Ascending aorta (tissue), 2 donors: ENCODE measurements around the gene MC2R. TPM values are rescaled to one million over a fixed set of nuclear protein-coding genes. Genes with fewer than 3 reads are reported as not detected.

Experiments
- DNase-seq, 2 donors: peaks; one replicate each; pipeline ENCODE4 v3.0.0-alpha.2; 2019; ENCODE audit warnings: low spot score in 2 of 2
- H3K27ac ChIP-seq, 2 donors: fragments of 200-600 bp; sonication (generic); one replicate each; pipeline ENCODE4 v1.5.1; 2016 to 2017; ENCODE audit warnings: mild to moderate bottlenecking in 1 of 2
- H3K27me3 ChIP-seq: fragments of 200-600 bp; sonication (generic); one replicate; pipeline ENCODE4 v1.5.1; 2017
- H3K36me3 ChIP-seq, 2 donors: fragments of 200-600 bp; sonication (generic); one replicate each; pipeline ENCODE4 v1.5.1; 2016
- H3K4me1 ChIP-seq, 2 donors: fragments of 200-600 bp; sonication (generic); one replicate each; pipeline ENCODE4 v1.5.1; 2016 to 2017; ENCODE audit warnings: mild to moderate bottlenecking in 1 of 2
- H3K4me3 ChIP-seq, 2 donors: fragments of 200-600 bp; sonication (generic); one replicate each; pipeline ENCODE4 v1.5.1; 2016 to 2017; ENCODE audit warnings: mild to moderate bottlenecking in 1 of 2
- H3K9me3 ChIP-seq, 2 donors: fragments of 200-600 bp; sonication (generic); one replicate each; pipeline ENCODE4 v1.5.1; 2016
- CTCF ChIP-seq, 3 experiments: fragments of 200-600 bp in 2 of 3; fragments of 450-650 bp in 1 of 3; sonication (generic) in 2 of 3; IDR thresholded peaks; one replicate each; pipeline ENCODE4 v1.5.1; 2016 to 2019; ENCODE audit warnings: antibody characterized with exemption in 3 of 3, mild to moderate bottlenecking in 1 of 3, moderate library complexity in 1 of 3
- intact Hi-C: fragments of 100-400 bp; cut with DNase I; formaldehyde crosslinking; loops from one replicate; pipeline ENCODE4 v1.15.1; 2023
- total RNA-seq: library from RNA; depleted of rRNA; stranded (reverse); fragments of >200 nt; gene quantifications from one replicate; pipeline ENCODE4 v1.1.0, GENCODE V29; 2016

MC2R gene
- total RNA-seq, 1 donor from 2014 or later = not detected

GRCh38 chr18:13885009-13885408 lies 30.3 kb downstream of the MC2R start:
- intact Hi-C loops = no loop called here
- no peaks in the 10 kb centered on the region for H3K36me3 ChIP-seq
- no peak for TF ChIP-seq CTCF (IDR thresholded peaks at IDR 0.05)
- H3K4me3 ChIP-seq = no peak overlapping the region
- no peaks in the 10 kb centered on the region for H3K27me3 ChIP-seq
- no peaks in the 10 kb centered on the region for H3K4me1 ChIP-seq
- no peaks in the 10 kb centered on the region for H3K9me3 ChIP-seq
- DNase-seq = no peak
- H3K27ac ChIP-seq = no peak overlapping the region

GRCh38 chr18:13879937-13880336 lies 35.4 kb downstream of the MC2R start:
- H3K27ac ChIP-seq = no peak overlapping the region
- no peaks in the 10 kb centered on the region for H3K27me3 ChIP-seq
- no peaks in the 10 kb centered on the region for H3K4me1 ChIP-seq
- no peak for TF ChIP-seq CTCF (IDR thresholded peaks at IDR 0.05)
- H3K4me3 ChIP-seq = no peak overlapping the region
- no peaks in the 10 kb centered on the region for H3K9me3 ChIP-seq
- no peak for DNase-seq
- H3K36me3 ChIP-seq = no peaks in the 10 kb centered on the region
- intact Hi-C loops = loop anchor here (10.0 kb wide), 1 partner anchor 45 kb away; no protein-coding TSS in a partner anchor

GRCh38 chr18:13879492-13879891 lies 35.8 kb downstream of the MC2R start:
- H3K4me3 ChIP-seq = no peak overlapping the region
- TF ChIP-seq CTCF (IDR thresholded peaks at IDR 0.05) = no peak
- intact Hi-C loops = loop anchor here (10.0 kb wide), 1 partner anchor 45 kb away; no protein-coding TSS in a partner anchor

GRCh38 chr18:13878857-13879256 lies 36.5 kb downstream of the MC2R start:
- no peak for TF ChIP-seq CTCF (IDR thresholded peaks at IDR 0.05)
- Histone ChIP-seq H3K4me1 (no peaks in the 10 kb centered on the region), H3K4me3 (no peak overlapping the region), H3K9me3 (no peaks in the 10 kb centered on the region), H3K27me3 (no peaks in the 10 kb centered on the region), H3K36me3 (no peaks in the 10 kb centered on the region), H3K27ac (no peak overlapping the region)
- DNase-seq = no peak
- intact Hi-C loops = loop anchor here (10.0 kb wide), 1 partner anchor 46 kb away; no protein-coding TSS in a partner anchor

More at GRCh38 chr18:13879492-13879891, 35.8 kb downstream of the MC2R start:
- no peaks in the 10 kb centered on the region for H3K27me3 ChIP-seq
- no peak for DNase-seq
- H3K4me1 ChIP-seq = no peaks in the 10 kb centered on the region
- H3K36me3 ChIP-seq = no peaks in the 10 kb centered on the region
- H3K9me3 ChIP-seq = no peaks in the 10 kb centered on the region
- H3K27ac ChIP-seq = no peak overlapping the region

GRCh38 chr18:13877157-13877556 lies 38.2 kb downstream of the MC2R start:
- Histone ChIP-seq H3K4me3 (no peak overlapping the region), H3K36me3 (no peaks in the 10 kb centered on the region), H3K27me3 (no peaks in the 10 kb centered on the region), H3K27ac (no peak overlapping the region), H3K4me1 (no peaks in the 10 kb centered on the region), H3K9me3 (no peaks in the 10 kb centered on the region)
- intact Hi-C loops = loop anchor here (10.0 kb wide), 1 partner anchor 48 kb away; no protein-coding TSS in a partner anchor
- no peak for DNase-seq
- TF ChIP-seq CTCF (IDR thresholded peaks at IDR 0.05) = no peak

GRCh38 chr18:13874558-13874957 lies 40.8 kb downstream of the MC2R start:
- intact Hi-C loops = loop anchor here (10.0 kb wide), 1 partner anchor 50 kb away; no protein-coding TSS in a partner anchor

More at GRCh38 chr18:13874558-13874957, 40.8 kb downstream of the MC2R start:
- Histone ChIP-seq H3K9me3 (no peaks in the 10 kb centered on the region), H3K4me1 (no peaks in the 10 kb centered on the region), H3K36me3 (no peaks in the 10 kb centered on the region), H3K27ac (no peak overlapping the region), H3K4me3 (no peak overlapping the region), H3K27me3 (no peaks in the 10 kb centered on the region)
- DNase-seq = no peak
- no peak for TF ChIP-seq CTCF (IDR thresholded peaks at IDR 0.05)
